Esophagus muscularis mucosa (tissue), 4 donors: ENCODE results near the gene PKDCC.

Experiments
- EP300 ChIP-seq: sonication (generic); formaldehyde crosslinking; IDR thresholded peaks from one replicate; pipeline ENCODE4 v1.6.1; 2017; ENCODE audit warnings: antibody characterized with exemption
- POLR2A ChIP-seq: fragments of 450-650 bp; IDR thresholded peaks from one replicate; pipeline ENCODE4 v1.6.1; 2017; ENCODE audit warnings: antibody characterized with exemption, moderate library complexity, mild to moderate bottlenecking, low read depth
- POLR2AphosphoS5 ChIP-seq, 2 donors: sonication (generic); formaldehyde crosslinking; IDR thresholded peaks; one replicate each; pipeline ENCODE4 v1.6.1; 2017; ENCODE audit warnings: antibody characterized with exemption in 2 of 2
- TF ChIP-seq, protein P1 (sequence below), 3 experiments: fragments of 200-600 bp in 2 of 3; fragments of 450-650 bp in 1 of 3; sonication (generic) in 2 of 3; IDR thresholded peaks; one replicate each; pipeline ENCODE4 v1.5.1; 2017 to 2019; ENCODE audit warnings: antibody characterized with exemption in 3 of 3, mild to moderate bottlenecking in 2 of 3, moderate library complexity in 1 of 3

DNA sequence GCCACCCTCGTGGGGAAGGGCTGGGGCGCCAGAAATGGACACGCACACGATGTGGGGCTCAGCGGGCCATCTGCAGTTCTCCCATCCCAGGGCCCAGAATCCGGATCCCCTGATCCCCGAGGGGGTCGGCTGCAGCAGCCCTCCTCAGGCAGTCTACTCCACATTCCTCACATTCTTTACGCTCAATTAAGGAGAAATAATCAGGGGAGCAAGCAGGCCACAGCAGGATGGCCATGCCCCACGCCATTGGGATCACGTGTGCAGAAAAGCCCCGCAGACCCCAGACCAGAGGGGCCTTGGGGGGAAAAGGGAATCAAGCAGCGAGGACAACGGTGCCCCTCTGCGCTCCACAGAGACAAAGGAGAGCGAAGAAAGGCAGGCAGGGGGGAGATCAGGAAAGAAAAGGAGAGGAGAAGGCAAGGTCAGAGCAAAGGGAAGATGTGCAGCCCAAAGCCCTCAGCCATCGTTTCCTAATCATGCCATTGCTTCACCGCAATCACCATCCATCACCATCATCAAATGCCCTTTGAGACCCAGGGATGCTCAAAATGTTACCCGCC, 17.5 kb upstream of the PKDCC start:
- TF ChIP-seq, protein P1, sequence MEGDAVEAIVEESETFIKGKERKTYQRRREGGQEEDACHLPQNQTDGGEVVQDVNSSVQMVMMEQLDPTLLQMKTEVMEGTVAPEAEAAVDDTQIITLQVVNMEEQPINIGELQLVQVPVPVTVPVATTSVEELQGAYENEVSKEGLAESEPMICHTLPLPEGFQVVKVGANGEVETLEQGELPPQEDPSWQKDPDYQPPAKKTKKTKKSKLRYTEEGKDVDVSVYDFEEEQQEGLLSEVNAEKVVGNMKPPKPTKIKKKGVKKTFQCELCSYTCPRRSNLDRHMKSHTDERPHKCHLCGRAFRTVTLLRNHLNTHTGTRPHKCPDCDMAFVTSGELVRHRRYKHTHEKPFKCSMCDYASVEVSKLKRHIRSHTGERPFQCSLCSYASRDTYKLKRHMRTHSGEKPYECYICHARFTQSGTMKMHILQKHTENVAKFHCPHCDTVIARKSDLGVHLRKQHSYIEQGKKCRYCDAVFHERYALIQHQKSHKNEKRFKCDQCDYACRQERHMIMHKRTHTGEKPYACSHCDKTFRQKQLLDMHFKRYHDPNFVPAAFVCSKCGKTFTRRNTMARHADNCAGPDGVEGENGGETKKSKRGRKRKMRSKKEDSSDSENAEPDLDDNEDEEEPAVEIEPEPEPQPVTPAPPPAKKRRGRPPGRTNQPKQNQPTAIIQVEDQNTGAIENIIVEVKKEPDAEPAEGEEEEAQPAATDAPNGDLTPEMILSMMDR (IDR thresholded peaks at IDR 0.05) = no peak
- TF ChIP-seq POLR2AphosphoS5 (IDR thresholded peaks at IDR 0.05) = no peak
- no peak for TF ChIP-seq POLR2A
- no peak for TF ChIP-seq EP300
